ENCODE data around the gene SPTB.

GRCh38 chr14:64715146-64715627 lies 164.5 kb downstream of the SPTB start:
- TF ChIP-seq, protein P1, sequence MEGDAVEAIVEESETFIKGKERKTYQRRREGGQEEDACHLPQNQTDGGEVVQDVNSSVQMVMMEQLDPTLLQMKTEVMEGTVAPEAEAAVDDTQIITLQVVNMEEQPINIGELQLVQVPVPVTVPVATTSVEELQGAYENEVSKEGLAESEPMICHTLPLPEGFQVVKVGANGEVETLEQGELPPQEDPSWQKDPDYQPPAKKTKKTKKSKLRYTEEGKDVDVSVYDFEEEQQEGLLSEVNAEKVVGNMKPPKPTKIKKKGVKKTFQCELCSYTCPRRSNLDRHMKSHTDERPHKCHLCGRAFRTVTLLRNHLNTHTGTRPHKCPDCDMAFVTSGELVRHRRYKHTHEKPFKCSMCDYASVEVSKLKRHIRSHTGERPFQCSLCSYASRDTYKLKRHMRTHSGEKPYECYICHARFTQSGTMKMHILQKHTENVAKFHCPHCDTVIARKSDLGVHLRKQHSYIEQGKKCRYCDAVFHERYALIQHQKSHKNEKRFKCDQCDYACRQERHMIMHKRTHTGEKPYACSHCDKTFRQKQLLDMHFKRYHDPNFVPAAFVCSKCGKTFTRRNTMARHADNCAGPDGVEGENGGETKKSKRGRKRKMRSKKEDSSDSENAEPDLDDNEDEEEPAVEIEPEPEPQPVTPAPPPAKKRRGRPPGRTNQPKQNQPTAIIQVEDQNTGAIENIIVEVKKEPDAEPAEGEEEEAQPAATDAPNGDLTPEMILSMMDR (IDR thresholded peaks at IDR 0.05; ENCODE audit: low read depth, low read length, poor library complexity, severe bottlenecking), result no peak
- TF ChIP-seq EZH2phosphoT487 (IDR thresholded peaks at IDR 0.05; ENCODE audit: borderline replicate concordance, low read length), result no peak

Data from DOHH2 (cell line).